Natural killer cell (primary cell): ENCODE measurements around the gene SVEP1. TPM values are rescaled to one million over a fixed set of nuclear protein-coding genes. Genes with fewer than 3 reads are reported as not detected.
"Not testable (repeated sequence)": the region's sequence is repeated elsewhere in the genome, so short reads cannot be mapped to it uniquely, and the experiment has no call there.

Experiments
- ATAC-seq, 3 donors: fragments of 150-1000 bp in 2 of 3; fragments of 200-7000 bp in 1 of 3; cut with Tn5 transposase; 1 replicate in 1 of 3; 2 replicates in 2 of 3; pipeline ENCODE4 v1.10.0; 2021; ENCODE audit warnings: mild to moderate bottlenecking in 2 of 3, moderate library complexity in 2 of 3
- DNase-seq, 2 donors: peaks; one replicate each; pipeline versions ENCODE4 v3.0.0 to v3.0.0-alpha.2; 2013 to 2021; ENCODE audit warnings: mixed read lengths in 1 of 2
- H3K27ac ChIP-seq: one replicate; pipeline ENCODE4 v1.5.1; 2013; ENCODE audit warnings: mild to moderate bottlenecking, low read length
- H3K27me3 ChIP-seq: one replicate; pipeline ENCODE4 v1.6.1; 2013; ENCODE audit warnings: low read length; ENCODE audit not compliant: control insufficient read depth, insufficient read depth
- H3K36me3 ChIP-seq: one replicate; pipeline ENCODE4 v1.6.1; 2013; ENCODE audit warnings: low read length; ENCODE audit not compliant: control insufficient read depth, insufficient read depth
- H3K4me1 ChIP-seq: one replicate; pipeline ENCODE4 v1.6.1; 2013; ENCODE audit warnings: low read length; ENCODE audit not compliant: control insufficient read depth, insufficient read depth
- H3K4me3 ChIP-seq: one replicate; pipeline ENCODE4 v1.5.1; 2013; ENCODE audit warnings: low read length
- H3K9me3 ChIP-seq: one replicate; pipeline ENCODE4 v1.6.1; 2013; ENCODE audit warnings: low read length; ENCODE audit not compliant: control insufficient read depth, insufficient read depth
- H3K27ac Mint-ChIP-seq, 2 donors: one replicate each; pipeline ENCODE4 v1.8.0; 2022; ENCODE audit warnings: mild to moderate bottlenecking in 2 of 2, mixed read lengths in 2 of 2, moderate library complexity in 1 of 2
- H3K27me3 Mint-ChIP-seq, 2 donors: one replicate each; pipeline ENCODE4 v1.8.0; 2022; ENCODE audit warnings: low read depth in 2 of 2, mixed read lengths in 2 of 2
- H3K36me3 Mint-ChIP-seq: one replicate; pipeline ENCODE4 v1.8.0; 2022; ENCODE audit warnings: mixed read lengths
- H3K4me1 Mint-ChIP-seq, 2 donors: one replicate each; pipeline ENCODE4 v1.8.0; 2022; ENCODE audit warnings: mixed read lengths in 2 of 2
- H3K4me3 Mint-ChIP-seq: one replicate; pipeline ENCODE4 v1.8.0; 2022; ENCODE audit warnings: mild to moderate bottlenecking, moderate library complexity, mixed read lengths
- H3K9me3 Mint-ChIP-seq, 2 donors: one replicate each; pipeline ENCODE4 v1.8.0; 2022; ENCODE audit warnings: mixed read lengths in 2 of 2
- CTCF ChIP-seq: fragments of 200-600 bp; IDR thresholded peaks from one replicate; pipeline ENCODE4 v1.8.0; 2022; ENCODE audit warnings: antibody characterized with exemption
- WGBS: methylation state at CpG from one replicate; pipeline ENCODE4 v1.1.7; 2013; ENCODE audit warnings: missing lambda C conversion rate; ENCODE audit not compliant: insufficient coverage; 5-methylcytosine and 5-hydroxymethylcytosine counted together
- intact Hi-C: fragments of 100-400 bp; cut with micrococcal nuclease; formaldehyde crosslinking; loops from one replicate; pipeline ENCODE4 v1.14.2; 2022
- total RNA-seq, 4 donors: library from RNA; stranded (reverse); fragments of 120-200 nt in 1 of 4; gene quantifications; one replicate each; pipeline versions ENCODE4 v1.2.3 to v1.2.4, GENCODE V29; 2013 to 2022

Gene SVEP1
- total RNA-seq, 3 donors from 2014 or later (not counting 1 experiment from before 2014, with no cell fraction given): not detected

- H3K9me3 Mint-ChIP-seq: peaks cover 2 to 9% of the 10 kb centered on the region in 2 donors
Observed at GRCh38 chr9:110537841-110538646, 41.5 kb downstream of the SVEP1 start.

GRCh38 chr9:110536822-110537221 is 42.7 kb downstream of the SVEP1 start:
- WGBS: 89% methylated on average over 3 of the region's 4 CpGs
- DNase-seq (no peak), ATAC-seq (no peak)
- Mint-ChIP-seq H3K9me3 (peaks cover 2 to 9% of the 10 kb centered on the region in 2 donors), H3K27me3 (no peaks in the 10 kb centered on the region), H3K36me3 (no peaks in the 10 kb centered on the region), H3K4me3 (no peak overlapping the region), H3K4me1 (no peaks in the 10 kb centered on the region), H3K27ac (no peak overlapping the region)
- H3K36me3 ChIP-seq: no peaks in the 10 kb centered on the region
- H3K4me1 ChIP-seq: no peaks in the 10 kb centered on the region
- TF ChIP-seq CTCF: no peak
- H3K27ac ChIP-seq: no peak overlapping the region
- no peaks in the 10 kb centered on the region for H3K27me3 ChIP-seq
- H3K9me3 ChIP-seq: no peaks in the 10 kb centered on the region
- intact Hi-C loops: no loop called here
- H3K4me3 ChIP-seq: no peak overlapping the region

More at GRCh38 chr9:110537841-110538646, 41.5 kb downstream of the SVEP1 start:
- no peak overlapping the region for H3K27ac Mint-ChIP-seq
- no peaks in the 10 kb centered on the region for H3K36me3 Mint-ChIP-seq
- WGBS: 81% methylated on average over 2 of the region's 4 CpGs
- H3K27me3 Mint-ChIP-seq: no peaks in the 10 kb centered on the region
- intact Hi-C loops: no loop called here
- no peak for DNase-seq
- Histone ChIP-seq H3K4me1 (no peaks in the 10 kb centered on the region), H3K36me3 (no peaks in the 10 kb centered on the region), H3K27me3 (no peaks in the 10 kb centered on the region), H3K27ac (no peak overlapping the region), H3K9me3 (no peaks in the 10 kb centered on the region), H3K4me3 (no peak overlapping the region)
- TF ChIP-seq CTCF: no peak
- no peak for ATAC-seq
- H3K4me3 Mint-ChIP-seq: no peak overlapping the region
- no peaks in the 10 kb centered on the region for H3K4me1 Mint-ChIP-seq

- H3K36me3 ChIP-seq, H3K27me3 ChIP-seq, intact Hi-C loops, ATAC-seq, DNase-seq, H3K36me3 Mint-ChIP-seq, H3K4me1 ChIP-seq, H3K27me3 Mint-ChIP-seq, H3K4me3 ChIP-seq, H3K9me3 ChIP-seq, H3K4me3 Mint-ChIP-seq, H3K9me3 Mint-ChIP-seq, H3K27ac Mint-ChIP-seq, H3K27ac ChIP-seq, H3K4me1 Mint-ChIP-seq: not testable (repeated sequence)
- WGBS: 80% methylated on average over 3 of the region's 4 CpGs
Observed at GRCh38 chr9:110534162-110534561, 45.4 kb downstream of the SVEP1 start.

GRCh38 chr9:110532908-110533665 is 46.5 kb downstream of the SVEP1 start:
- peaks cover 7 to 9% of the 10 kb centered on the region in 2 donors for H3K9me3 Mint-ChIP-seq

More at GRCh38 chr9:110532908-110533665, 46.5 kb downstream of the SVEP1 start:
- no peaks in the 10 kb centered on the region for H3K27me3 ChIP-seq
- H3K9me3 ChIP-seq: no peaks in the 10 kb centered on the region
- DNase-seq: no peak
- H3K4me1 ChIP-seq: no peaks in the 10 kb centered on the region
- H3K36me3 ChIP-seq: no peaks in the 10 kb centered on the region
- no peaks in the 10 kb centered on the region for H3K27me3 Mint-ChIP-seq
- WGBS: 81% methylated on average over 6 of the region's 9 CpGs
- no peak overlapping the region for H3K27ac Mint-ChIP-seq
- no peak overlapping the region for H3K4me3 Mint-ChIP-seq
- intact Hi-C loops: no loop called here
- no peak for ATAC-seq
- no peak for TF ChIP-seq CTCF
- no peak overlapping the region for H3K27ac ChIP-seq
- no peaks in the 10 kb centered on the region for H3K36me3 Mint-ChIP-seq
- no peaks in the 10 kb centered on the region for H3K4me1 Mint-ChIP-seq
- no peak overlapping the region for H3K4me3 ChIP-seq
